ENCODE results near the gene MIB1.
"Not testable (repeated sequence)": the region's sequence is repeated elsewhere in the genome, so short reads cannot be mapped to it uniquely, and the experiment has no call there.

MIB1 gene

DNA sequence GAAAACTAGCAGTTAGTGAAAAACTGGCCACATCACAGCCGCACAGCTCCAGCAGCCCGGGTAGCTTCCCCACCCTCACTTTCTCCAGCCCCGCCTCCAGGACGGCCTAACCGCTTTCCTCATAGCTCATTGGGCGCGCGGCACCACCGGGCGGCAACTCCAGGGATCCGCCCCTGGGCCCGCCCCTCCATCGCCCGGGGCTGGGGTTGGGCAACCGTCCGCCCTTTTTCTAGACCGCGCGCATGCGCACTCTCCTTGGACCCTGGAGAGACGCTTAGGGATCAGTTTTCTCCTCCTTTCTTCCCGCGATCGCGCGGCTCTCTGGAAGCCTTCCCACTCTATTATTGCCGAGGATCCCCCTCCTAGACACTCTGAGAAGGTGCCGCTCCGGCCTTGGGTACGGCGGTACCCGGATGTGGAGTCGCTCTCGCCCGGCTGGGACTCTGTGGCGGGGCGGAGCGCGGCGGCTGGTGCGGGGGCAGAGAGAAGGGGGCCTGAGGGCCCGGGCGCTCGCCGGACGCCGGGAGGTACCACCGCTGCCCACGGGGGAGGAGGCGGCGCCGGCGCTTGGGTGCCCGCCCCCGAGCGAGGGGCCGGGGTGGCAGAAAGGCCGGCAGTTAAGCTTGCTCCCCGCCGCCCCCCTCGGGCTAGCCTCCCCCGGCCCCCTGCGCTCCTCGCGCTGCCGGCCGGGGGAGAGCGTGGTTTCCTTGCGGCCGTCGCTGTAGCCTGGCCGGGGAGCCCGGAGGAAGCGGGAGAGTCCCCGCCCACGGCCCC lies at the start of gene MIB1:
MIB1 (plus strand) TSS at position 255 of the 774 bp plus-strand sequence. CDS start 792 bp downstream, outside the sequence.
- DNase-seq = peak; percentile 78

DNA sequence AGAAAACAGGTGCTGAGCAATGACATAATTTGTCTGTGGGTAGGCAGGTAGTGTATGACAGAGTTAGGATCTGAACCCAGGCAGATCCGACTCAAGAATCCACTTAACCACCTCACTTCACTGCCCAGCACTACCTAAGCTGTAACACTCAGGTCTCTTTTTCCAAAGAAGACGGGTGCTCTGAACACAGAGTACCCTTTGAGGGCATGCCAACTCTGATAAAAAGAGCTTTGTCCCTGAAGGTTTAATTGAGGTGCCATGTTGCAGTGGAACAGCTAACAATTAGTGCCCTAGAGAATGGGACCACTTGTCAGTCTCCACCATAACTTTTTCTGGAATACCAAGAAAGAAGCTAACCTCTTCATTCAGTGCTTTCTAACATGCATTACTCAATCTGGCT lies 47.3 kb upstream of the MIB1 start:
- no peak for DNase-seq

DNA sequence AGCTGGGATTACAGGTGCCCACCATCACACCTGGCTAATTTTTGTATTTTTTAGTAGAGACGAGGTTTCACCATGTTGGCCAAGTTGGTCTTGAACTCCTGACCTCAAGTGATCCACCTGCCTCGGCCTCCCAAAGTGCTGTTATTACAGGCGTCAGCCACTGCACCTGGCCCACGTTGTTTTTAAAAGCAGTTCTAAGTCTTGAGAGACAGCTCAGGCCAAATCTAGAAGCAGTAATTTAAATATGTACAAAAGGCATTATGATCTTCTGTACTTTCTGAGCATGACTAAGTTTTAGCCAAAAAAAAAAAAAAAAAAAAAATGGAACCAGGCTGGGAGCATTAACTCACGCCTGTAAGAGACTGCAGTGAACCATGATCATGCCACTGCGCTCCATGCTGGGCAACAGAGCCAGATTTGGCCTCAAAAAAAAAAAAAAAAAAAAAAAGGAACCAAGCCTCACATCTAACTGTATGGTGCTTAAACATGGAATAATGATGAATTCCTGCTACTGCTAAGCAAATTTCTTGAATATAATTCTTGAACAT lies 40.0 kb upstream of the MIB1 start:
- DNase-seq = no peak

DNA sequence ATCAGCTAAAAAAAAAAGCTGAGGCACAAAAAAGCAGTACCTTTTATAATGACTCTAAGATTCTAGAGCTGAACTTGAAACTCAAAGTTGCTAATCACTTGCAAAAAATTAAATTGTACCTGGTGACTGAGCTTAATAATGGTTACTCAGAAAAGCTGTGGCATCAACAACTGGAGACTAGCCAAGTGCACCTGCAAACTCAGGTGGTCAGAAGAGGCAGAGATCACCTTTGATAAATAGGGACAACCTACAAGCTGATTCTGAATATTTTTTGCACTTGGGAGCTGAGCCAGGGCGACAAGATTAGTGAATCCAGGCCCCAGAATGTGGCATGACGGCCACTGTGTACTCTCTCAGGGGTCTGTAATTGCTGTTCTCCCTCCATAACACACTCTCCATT lies 39.0 kb upstream of the MIB1 start:
- DNase-seq = no peak

DNA sequence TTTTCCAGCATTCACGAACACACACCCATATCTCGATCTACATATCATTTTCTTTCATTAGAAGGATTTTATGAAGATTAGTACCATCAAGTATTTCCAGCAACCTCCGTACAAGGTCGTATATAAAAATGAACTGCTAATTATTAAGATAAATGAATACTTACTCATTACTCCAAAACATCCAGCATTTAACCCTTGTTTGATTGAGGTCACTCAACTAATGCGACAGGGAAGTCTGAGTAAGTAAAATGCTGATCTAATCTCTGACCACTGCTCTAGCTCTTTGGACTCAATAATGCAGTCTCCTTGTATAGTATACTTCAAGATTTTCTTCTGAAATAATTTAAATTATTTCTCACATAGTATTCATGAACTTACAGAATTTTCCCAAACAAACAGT lies 38.0 kb upstream of the MIB1 start:
- no peak for DNase-seq

DNA sequence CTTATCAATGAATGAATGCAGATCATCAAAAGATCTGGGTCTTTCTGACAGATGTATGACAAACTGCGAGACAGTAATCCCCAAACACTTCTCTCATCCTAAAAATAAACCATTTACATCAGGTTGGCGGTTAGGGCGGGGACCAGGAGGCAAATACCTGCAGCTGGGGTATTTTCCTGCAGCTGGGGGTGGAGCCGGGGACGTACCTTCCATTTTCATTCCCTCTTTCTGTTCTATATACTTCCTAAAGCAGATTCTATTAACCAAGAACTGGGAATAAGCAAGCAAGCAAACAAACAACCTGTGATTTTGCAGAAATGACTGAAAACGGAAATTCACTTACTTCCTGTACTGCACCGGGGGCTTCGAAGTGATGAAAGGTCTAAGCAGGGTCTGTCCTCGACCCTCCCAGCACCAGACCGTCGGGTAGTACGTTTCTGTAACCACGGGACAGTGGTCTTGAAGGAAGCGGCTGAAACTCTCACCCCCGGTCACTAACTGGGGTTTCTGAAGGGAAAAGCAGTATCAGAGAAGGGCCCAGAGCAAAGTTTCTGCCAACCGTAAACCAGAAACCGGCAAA lies 37.3 kb upstream of the MIB1 start:
- DNase-seq = no peak

DNA sequence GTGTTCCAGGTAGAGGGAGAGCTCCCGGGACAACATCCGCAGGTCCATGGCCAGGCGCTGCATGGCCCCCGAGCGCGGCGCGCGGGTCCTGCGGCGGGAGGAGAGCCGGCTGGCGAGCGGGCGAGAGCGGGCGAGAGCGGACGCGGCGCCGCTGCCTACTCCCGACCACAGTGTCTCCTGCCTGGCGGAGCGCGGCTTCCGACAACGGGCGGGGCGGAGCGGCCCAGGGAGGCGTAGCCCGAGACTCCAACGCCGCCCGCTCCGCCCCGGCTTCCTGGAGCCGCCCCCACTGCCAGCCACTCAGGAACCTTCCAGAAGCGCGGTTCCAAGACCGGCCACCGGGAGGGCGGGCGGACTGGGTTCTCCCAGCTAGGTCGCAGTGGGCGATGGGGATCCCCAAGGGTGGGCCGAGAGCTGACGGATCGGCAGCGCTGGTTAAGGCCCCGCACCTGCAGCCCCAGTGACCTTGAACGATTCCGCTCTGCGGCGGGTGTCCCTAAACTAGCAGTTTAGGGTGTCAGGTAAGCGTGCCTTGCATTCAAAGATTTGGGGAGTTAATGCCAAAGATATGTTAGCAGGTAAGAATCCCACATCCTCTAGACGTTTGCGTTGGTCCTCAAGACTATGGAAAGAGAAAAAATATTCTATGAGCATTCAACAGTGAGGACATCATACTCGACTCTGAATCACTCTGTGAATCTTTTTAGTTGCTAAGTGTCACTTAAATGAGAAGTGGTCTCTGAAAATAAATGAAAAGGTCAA lies 35.8 kb upstream of the MIB1 start, which contains the start of gene ABHD3:
ABHD3 (minus strand) TSS at position 172 of the 762 bp plus-strand sequence; CDS start at position 63, 109 bp downstream.
- peak; percentile 29 for DNase-seq

DNA sequence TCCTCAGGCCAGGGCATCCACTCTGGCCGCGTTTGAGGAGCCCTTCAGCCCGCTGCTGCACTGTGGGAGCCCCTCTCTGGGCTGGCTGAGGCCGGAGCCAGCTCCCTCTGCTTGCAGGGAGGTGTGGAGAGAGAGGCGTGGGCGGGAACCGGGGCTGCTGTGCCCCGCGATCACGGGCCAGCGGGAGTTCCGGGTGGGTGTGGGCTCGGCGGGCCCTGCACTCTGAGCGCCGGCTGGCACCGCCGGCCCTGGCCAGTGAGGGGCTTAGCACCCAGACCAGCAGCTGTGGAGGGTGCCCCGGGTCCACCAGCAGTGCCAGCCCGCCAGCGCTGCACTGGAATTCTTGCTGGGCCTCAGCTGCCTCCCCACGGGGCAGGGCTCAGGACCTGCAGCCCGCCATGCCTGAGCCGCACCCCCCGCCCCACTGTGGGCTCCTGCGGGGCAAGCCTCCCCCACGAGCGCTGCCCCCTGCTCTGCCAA lies 34.2 kb upstream of the MIB1 start:
- DNase-seq = no peak

DNA sequence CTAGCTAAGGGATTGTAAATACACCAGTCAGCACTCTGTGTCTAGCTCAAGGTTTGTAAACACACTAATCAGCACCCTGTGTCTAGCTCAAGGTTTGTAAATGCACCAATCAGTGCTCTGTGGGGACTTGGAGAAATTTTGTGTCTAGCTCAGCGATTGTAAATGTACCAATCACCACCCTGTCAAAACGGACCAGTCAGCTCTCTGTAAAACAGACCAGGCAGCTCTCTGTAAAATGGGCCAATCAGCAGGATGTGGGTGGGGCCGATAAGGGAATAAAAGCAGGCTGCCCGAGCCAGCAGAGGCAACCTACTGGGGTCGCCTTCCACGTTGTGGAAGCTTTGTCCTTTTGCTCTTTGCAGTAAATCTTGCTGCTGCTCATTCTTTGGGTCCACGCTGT lies 33.5 kb upstream of the MIB1 start:
- not testable (repeated sequence) for DNase-seq

DNA sequence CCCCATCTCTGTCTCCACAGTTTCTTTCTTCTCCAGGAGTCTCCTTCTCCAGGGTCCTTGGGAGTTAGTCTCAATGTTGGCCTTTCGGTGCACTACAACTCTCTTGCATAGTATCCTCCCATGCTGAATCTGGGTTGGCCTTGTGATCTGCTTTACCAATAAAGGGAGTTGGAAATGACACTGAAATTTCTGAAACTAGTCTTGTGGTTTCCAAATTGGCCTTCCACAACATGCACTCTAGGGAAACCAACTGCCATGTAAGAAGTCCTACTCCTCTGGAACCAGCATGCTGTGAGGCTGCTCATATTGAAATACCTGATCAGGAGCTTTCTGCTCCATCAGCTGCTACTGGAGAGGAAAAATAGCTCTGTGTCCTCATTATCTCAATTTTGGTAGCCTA lies 26.1 kb upstream of the MIB1 start:
- no peak for DNase-seq

DNA sequence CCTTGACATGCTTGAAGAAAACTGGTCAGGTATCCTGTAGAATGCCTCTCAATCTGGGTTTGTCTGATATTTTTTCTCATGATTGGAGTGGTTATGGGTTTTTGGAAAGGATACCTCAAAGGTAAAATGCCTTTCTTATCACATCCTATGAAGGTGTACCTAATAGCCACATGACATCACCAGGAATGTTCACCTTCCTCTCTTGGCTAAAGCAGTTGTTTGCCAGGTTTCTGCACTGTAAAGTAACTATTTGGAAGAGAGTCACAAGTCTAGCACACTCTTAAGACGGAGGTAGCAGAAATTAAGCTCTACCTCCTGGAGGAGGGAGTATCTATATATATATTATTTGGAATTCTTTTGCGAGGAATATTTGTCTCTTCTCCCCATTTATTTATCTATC lies 17.9 kb upstream of the MIB1 start:
- DNase-seq = no peak

DNA sequence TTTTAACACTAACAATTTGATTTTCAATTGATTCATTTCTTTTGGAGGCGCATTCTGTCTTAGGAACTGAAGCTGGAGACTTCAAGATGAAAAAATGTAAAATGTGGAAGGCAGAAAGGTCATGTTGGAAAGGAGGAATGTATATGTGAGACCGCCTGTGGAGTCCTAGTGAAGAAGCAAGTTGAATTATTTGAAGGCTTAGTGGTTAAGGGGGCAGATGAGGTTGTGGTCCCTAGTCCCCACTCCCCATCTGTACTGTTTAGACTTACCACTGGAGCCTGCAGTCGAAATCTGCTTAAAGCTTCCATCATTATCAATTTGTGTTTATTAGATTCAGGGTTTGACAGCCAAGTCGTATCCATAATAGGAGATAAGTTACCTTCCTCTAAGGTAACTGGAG lies 15.4 kb upstream of the MIB1 start:
- no peak for DNase-seq

DNA sequence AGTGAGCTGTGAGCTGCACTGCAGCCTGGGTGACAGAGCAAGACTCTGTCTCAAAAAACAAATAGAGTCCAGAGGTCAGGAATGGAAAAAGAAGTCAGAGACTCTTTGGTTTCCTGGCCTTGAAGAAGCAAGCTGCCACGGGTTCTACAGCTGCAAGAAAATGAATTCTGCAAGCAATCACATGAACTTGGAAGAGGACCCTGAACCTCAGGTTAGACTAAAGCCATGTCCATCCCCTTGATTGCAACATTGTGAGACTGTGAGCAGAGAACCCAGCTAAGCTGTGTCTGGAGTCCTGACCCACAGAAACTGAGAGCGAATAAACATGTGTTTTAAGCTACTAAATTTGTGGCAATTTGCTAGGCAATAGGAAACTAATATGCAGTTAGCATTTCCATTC lies 12.9 kb upstream of the MIB1 start:
- no peak for DNase-seq

DNA sequence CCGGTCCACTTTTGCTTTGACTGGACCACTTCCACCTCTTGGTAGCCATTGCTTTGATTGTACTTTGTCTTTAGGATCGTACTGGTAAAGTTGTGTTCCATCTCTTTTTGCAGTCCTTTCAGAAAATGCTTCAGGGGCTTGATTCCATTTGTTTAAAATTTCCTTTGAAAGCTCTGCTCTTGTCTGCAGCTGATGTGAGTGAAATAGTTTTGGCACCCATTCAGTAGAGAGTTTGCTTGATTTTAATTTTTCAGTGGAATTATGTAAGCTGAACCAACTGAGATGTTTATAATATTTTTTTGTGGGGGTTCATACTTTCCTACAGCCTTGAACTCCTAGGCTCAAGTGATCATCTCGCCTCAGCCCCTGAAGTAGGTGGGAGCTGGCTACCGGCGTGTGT lies 7.6 kb upstream of the MIB1 start:
- DNase-seq = no peak

DNA sequence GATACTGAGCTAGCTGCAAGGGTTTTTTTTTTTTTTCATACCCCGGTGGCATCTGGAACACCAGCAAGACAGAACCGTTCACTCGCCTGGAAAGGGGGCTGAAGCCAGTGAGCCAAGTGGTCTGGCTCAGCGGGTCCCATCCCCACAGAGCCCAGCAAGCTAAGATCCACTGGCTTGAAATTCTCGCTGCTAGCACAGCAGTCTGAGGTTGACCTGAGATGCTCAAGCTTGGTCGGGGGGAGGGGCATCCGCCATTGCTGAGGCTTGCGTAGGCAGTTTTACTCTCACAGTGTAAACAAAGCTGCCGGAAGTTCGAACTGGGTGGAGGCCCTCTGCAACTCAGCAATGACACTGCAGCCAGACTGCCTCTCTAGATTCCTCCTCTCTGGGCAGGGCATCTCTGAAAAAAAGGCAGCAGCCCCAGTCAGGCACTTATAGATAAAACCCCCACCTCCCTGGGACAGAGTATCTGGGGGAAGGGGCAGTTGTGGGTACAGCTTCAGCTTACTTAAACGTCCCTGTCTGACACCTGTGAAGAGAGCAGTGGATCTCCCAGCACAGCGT lies 5.1 kb upstream of the MIB1 start:
- no peak for DNase-seq

DNA sequence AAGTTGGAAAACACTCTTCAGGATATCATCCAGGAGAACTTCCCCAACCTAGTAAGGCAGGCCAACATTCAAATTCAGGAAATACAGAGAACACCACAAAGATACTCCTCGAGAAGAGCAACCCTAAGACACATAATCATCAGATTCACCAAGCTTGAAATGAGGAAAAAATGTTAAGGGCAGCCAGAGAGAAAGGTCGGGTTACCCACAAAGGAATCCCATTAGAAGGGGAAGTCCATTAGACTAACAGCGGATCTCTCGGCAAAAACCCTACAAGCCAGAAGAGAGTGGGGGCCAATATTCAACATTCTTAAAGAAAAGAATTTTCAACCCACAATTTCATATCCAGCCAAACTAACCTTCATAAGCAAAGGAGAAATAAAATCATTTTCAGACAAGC lies 3.7 kb upstream of the MIB1 start:
- DNase-seq = not testable (repeated sequence)

DNA sequence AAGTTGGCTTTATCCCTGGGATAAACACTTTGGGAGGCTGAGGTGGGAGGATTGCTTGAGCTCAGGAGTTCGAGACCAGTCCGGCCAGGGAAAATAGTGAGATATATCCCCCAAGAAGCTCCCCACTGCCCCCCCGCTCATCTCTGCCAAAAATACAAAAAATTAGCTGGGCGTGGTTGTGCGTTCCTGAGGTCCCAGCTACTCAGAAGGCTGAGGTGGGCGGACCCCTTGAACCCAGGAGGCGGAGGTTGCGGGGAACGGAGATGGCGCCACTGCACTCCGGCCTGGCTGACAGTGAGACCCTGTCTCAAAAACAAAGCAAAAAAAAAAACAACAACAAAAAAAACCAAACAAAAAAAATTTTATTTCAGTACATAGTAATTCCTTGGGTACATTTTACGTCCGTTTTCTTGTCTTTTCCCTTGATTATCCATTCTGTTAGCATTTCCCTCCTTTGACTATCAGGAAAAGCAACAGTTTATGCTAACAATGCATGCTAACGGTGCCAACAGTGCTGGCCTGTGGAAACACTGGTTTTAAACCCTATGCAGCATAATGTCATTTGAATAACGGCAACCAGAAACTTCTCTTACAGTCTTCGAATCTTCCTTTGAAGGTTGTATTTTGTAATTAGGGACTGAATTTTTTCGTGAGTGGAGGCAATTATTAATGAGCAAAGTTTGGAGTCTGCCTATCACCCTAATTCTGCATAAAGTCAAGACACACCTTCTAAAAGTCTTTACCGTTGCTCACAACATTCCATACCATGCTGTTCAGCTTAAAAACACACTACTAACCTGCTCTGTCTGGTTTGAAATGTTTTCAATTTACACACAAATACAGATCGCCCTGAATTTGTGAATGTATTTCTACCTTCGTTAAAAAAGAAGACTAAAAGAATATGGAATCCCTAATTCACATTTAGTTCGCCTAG lies 721 bp upstream of the MIB1 start:
- no peak for DNase-seq

DNA sequence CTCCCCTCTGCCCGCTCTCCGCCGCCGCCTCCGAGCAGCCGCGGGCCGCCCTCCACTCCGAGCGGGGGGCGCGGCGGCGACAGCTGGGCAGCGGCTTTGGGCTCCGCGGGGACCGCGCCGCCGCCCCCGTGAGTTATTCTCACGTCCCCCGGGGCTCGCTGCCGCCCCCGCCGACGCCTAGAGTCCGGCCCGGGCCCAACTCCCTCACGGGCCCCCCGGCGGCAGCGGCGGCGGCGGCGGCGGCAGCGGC lies 645 bp downstream of the MIB1 start:
- no peak for DNase-seq

DNA sequence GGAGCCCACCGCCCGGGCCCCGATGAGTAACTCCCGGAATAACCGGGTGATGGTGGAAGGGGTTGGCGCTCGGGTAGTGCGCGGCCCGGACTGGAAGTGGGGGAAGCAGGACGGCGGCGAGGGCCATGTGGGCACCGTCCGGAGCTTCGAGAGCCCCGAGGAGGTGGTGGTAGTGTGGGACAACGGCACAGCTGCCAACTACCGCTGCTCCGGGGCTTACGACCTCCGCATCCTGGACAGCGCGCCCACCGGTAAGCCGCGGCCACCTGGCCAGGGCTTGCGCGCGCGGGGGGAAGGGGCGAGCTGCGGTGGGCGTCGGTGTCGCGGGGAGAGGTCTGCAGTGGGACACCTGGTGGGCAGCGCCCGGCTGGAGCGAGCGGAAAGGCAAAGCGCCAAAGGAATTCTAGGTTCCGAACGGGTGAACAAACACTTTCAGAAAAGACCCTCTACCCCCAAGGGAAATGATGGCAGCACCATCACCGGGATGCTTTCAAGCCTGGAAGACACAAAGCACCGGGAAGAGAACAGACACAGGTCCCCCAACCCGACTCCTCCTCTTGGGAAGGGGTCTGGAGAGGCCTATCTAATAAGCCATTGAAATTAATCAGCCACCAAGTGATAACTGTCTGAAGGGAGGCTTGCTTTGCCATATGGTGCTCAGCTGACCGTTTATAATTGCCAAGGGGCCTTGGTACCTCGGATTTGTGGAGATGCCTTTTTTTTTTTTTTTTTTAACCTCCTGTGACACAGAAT lies 1.1 kb downstream of the MIB1 start:
- no peak for DNase-seq

DNA sequence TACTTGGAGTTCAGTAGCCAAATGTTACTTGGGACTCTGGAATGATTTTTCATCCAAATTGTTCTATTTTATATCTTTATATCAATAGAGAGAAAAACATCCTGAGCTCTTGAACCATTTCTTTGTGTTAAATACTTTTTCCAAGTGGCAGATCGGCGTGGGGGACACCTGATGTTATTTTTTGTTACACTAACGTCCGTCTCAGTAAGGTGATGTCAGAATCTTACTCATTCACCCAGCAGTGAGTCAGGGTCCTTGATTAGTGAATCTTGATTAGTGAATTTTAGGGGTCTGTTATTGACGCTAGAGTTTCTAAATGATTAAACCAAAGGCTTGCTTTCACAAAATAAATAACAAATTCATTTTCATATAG lies 1.7 kb downstream of the MIB1 start:
- DNase-seq = no peak

DNA sequence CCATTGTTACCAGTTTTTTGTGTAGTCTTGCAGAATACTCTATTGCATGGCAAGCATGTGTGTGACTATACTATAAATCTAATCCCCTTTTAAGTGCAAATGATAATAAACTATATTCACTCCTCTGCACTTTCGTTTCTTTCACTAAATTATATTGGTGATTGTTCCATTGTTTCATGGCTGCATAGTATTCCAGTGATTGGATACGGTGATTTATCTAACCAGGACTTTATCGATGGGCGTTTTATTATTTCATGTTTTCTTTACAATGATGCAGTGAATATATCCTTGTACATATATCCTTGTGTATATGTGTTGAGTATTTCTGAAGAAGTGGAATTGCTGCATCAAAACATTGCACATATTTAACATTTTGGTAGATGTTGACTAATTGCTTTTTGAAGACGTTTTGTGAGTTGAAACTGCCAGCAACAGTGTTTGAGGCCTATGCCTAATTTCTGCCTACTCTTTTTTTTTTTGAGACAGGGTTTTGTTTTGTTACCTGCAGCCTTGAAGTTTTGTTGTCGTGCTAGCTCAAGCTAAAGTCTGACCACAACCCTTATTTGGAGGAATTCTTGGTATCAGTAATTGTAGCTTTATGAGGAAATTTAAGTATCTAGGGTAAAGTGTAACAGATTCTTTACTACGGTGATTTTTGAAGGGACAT lies 2.7 kb downstream of the MIB1 start:
- no peak for DNase-seq
